GM18517 (cell line): ENCODE data around the gene PSEN1.
"Not testable (repeated sequence)": the region's sequence is repeated elsewhere in the genome, so short reads cannot be mapped to it uniquely, and the experiment has no call there.

ENCODE experiments used
- ATAC-seq: cut with Tn5 transposase; IDR thresholded peaks from one replicate; pipeline ENCODE4 v1.9.1; 2021; ENCODE audit warnings: mild to moderate bottlenecking, moderate library complexity; ENCODE audit not compliant: unreplicated experiment

Gene PSEN1

GRCh38 chr14:73162251-73162650 lies 25.9 kb downstream of the PSEN1 start:
- no peak for ATAC-seq

- no peak for ATAC-seq
These were observed 30.1 kb downstream of the PSEN1 start for GRCh38 chr14:73166399-73166798.

- ATAC-seq = no peak
These were observed 31.4 kb downstream of the PSEN1 start for GRCh38 chr14:73167727-73168126.

GRCh38 chr14:73168274-73168673 lies 32.0 kb downstream of the PSEN1 start:
- no peak for ATAC-seq

- ATAC-seq = no peak
These were observed 32.4 kb downstream of the PSEN1 start for GRCh38 chr14:73168691-73169090.

GRCh38 chr14:73169855-73170254 lies 33.5 kb downstream of the PSEN1 start:
- not testable (repeated sequence) for ATAC-seq

GRCh38 chr14:73170686-73171085 lies 34.4 kb downstream of the PSEN1 start:
- ATAC-seq = no peak

- no peak for ATAC-seq
These were observed 36.2 kb downstream of the PSEN1 start for GRCh38 chr14:73172500-73172899.

GRCh38 chr14:73173092-73173735 lies 36.9 kb downstream of the PSEN1 start:
- no peak for ATAC-seq

GRCh38 chr14:73176685-73177084 lies 40.4 kb downstream of the PSEN1 start:
- no peak for ATAC-seq

GRCh38 chr14:73180385-73180805 lies 44.1 kb downstream of the PSEN1 start:
- ATAC-seq = no peak

GRCh38 chr14:73180969-73181368 lies 44.7 kb downstream of the PSEN1 start:
- ATAC-seq = not testable (repeated sequence)

- no peak for ATAC-seq
These were observed 52.2 kb downstream of the PSEN1 start for GRCh38 chr14:73188501-73188911.

GRCh38 chr14:73189651-73190050 lies 53.3 kb downstream of the PSEN1 start:
- ATAC-seq = no peak

GRCh38 chr14:73191441-73191840 lies 55.1 kb downstream of the PSEN1 start:
- ATAC-seq = no peak

GRCh38 chr14:73194306-73194705 lies 58.0 kb downstream of the PSEN1 start:
- not testable (repeated sequence) for ATAC-seq

- ATAC-seq = no peak
These were observed 61.9 kb downstream of the PSEN1 start for GRCh38 chr14:73198253-73198652.

GRCh38 chr14:73203527-73203926 lies 67.2 kb downstream of the PSEN1 start:
- no peak for ATAC-seq

- no peak for ATAC-seq
These were observed 71.3 kb downstream of the PSEN1 start for GRCh38 chr14:73207615-73208014.

- ATAC-seq = no peak
These were observed 72.1 kb downstream of the PSEN1 start for GRCh38 chr14:73208390-73208789.

GRCh38 chr14:73208846-73209245 lies 72.5 kb downstream of the PSEN1 start:
- ATAC-seq = no peak

- no peak for ATAC-seq
These were observed 73.6 kb downstream of the PSEN1 start for GRCh38 chr14:73209953-73210352.
